ENCODE measurements around the gene CHCHD6.

The CHCHD6 gene

DNA sequence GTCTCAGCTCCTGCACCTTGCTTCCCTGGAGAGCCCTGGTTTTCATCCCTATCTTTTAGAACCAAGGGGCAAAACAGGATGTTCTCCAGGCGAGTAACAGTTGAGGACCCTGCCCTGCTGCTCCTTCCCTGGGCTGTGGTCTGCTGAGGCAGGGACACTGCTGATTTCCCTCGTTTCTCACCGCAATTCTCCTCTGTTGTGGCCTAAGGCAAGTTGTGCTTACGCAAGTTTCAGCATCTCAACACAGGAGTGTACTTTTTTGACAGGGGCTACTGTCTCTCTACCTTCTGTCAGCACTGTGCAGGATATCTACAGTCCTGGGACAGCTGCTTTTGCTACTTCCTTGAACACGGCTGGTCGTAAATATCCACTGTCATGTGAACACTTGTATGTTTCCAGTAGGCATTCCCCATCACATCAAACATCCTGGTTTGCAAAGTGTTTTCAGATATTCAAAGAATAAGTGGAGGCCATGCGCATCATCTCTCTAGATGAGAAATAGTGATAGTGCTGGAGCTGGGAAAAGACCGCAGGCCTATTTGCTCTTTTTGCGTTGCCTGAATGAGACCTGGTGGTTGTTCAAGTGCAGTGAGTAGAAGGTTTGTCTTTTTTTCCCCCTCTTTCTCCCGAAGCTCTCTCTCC lies 168.8 kb downstream of the CHCHD6 start:
- Histone ChIP-seq H3K4me3 (no peak overlapping the region), H3K27ac (no peak overlapping the region)

DNA sequence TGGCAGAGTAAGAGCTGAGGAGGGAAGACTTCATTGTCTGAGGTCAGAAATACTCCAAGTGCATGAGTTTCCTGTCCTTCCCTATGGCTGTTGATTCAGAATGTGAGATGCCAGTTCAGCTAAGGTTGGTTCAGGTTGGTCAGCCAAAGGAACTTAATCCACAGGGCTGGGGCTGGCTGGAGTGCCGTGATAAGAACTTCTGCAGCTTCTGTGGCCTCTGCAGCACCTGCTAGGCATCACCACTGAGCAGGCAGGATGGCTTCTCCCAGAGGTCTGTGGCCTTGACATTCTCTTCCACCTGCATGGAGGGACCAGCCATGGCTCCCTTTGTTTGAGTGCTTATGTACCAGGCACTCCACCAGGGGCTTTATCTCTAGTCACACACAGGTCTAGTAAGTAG lies 169.4 kb downstream of the CHCHD6 start:
- no peak overlapping the region for H3K4me3 ChIP-seq
- no peak overlapping the region for H3K27ac ChIP-seq

DNA sequence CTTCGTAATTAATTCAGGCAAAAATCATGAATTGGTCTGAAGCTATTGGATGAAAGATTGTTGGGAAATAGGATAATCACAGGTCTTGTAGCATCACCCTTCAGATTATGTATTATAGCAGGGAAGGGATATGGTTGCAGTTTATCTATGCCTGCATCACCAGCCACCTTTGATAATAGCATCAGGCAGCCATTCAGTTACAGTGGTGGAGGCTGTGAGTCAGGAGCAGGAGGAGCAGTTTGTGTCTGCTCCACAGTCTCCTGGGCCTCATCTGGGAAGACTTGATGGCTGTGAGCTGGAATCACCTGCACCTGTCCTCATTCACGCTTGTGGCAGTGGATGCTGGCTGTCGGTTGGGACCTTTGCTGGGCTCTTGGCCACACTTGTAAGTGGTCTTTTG lies 174.6 kb downstream of the CHCHD6 start:
- Histone ChIP-seq H3K27ac (no peak overlapping the region), H3K4me3 (no peak overlapping the region)

DNA sequence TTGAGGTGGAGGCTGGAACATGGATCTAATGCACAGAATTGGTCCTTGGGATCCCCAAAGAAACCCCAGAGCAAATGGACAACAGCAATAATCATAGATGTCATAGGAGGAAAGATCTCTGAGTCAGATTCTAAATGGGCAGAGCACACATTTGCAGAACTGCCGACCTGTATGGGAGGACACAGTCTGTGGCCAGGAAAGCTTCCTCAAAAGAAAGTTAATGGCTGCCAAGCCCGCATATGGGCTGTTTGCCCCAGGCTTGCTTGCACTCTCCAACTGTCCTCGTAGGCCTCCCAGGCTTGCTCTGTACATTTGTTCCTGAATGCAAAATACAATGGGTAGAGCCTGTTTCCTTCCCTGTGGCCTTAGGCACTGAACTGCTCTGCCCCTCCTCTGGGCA lies 176.9 kb downstream of the CHCHD6 start:
- Histone ChIP-seq H3K4me3 (no peak overlapping the region), H3K27ac (no peak overlapping the region)

DNA sequence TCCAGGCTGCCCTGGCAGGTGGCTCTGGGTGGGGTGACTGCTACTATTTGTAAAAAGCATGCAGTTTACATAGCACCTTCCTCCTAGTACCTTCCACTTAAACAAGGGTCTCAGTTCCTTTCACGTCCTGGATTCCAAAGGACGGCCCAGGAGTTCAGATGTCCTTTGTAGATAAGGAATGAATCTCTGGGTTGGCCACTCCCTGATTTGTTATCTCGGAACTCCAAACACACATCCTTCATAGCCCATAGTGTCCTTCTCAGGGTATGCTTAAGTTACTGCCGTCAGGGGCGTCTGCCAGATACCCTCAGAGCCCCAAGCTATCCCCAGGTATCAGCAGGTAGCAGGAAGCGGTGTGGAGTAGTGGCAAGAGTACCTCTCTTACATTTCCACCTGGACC lies 177.8 kb downstream of the CHCHD6 start:
- Histone ChIP-seq H3K4me3 (no peak overlapping the region), H3K27ac (no peak overlapping the region)

DNA sequence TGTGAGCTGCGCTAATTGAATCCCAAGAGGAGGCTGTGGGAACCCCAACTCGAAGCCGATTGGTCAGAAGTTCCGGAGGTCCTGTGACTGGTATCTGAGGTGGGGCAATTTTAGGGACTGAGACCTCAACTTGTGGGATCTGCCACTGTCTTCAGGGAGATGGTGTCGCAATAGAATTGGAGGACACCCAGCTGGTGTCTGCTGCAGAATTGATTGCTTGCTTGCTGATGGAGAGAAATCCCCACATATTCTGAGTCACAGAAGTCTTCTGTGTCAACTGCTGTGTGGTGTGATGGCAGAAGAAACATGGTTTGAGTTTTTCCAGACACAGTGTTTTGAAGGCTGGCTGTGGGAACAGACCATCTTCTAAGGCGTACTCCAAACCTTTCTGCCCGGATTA lies 179.2 kb downstream of the CHCHD6 start:
- Histone ChIP-seq H3K4me3 (no peak overlapping the region), H3K27ac (peak overlapping the region in 1 of 21 experiments; percentile 45)

DNA sequence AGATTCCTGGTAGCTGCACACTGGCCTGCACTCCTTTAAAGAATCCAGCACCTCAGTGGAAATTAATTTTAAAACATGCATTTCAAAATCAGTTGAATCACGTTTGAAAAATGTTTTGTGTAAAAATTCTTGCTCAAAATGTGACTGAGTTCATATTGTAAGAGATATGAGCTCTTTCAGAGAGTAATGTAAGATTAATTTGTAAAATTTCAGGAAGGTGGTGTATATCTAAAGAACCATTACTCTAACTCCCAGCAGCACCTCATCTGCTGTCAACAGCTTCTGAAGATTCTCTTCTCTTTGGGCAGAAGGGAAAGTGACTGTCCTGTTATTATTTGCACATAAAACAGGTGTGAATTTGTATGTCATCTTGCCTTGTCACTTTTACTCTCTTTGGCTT lies 181.4 kb downstream of the CHCHD6 start:
- Histone ChIP-seq H3K4me3 (no peak overlapping the region), H3K27ac (no peak overlapping the region)

DNA sequence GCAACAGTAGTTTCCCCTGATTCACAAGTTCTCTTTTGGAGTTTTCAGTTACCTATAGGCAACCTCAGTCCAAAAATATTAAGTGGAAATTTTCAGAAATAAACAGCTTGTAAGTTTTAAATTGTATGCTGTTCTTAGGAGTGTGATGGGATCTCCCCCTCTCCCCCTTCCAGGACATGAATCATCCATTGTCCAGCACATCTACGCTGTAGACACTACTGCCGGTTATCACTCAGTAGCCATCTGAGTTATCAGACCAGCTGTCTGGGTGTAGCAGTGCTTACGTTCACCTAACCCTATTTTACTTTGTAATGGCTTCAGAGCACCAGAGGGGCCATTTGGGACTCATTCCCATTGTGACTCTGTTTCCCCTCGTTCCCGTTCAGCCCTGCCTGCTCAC lies 182.2 kb downstream of the CHCHD6 start:
- Histone ChIP-seq H3K4me3 (no peak overlapping the region), H3K27ac (no peak overlapping the region)

DNA sequence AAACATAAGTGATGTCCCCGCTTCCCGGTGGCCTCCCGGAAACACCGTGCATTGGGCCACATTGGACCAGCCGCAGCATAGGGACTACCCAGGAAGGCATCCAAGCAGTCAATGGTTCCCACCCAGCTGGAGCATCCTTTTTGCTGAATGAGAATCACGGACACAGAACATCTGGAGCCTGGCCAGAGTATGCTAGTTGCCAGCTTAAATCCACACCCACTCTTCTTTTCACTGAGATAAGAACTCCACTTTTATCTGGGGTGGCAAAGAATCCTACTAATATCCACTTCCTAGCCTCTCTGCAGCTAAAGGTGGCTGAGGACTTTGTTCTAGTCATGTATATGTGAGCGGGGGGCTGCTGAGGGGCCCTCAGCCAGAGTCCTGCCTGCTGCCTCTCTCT lies 183.6 kb downstream of the CHCHD6 start:
- H3K27ac ChIP-seq: no peak overlapping the region
- H3K4me3 ChIP-seq: no peak overlapping the region

DNA sequence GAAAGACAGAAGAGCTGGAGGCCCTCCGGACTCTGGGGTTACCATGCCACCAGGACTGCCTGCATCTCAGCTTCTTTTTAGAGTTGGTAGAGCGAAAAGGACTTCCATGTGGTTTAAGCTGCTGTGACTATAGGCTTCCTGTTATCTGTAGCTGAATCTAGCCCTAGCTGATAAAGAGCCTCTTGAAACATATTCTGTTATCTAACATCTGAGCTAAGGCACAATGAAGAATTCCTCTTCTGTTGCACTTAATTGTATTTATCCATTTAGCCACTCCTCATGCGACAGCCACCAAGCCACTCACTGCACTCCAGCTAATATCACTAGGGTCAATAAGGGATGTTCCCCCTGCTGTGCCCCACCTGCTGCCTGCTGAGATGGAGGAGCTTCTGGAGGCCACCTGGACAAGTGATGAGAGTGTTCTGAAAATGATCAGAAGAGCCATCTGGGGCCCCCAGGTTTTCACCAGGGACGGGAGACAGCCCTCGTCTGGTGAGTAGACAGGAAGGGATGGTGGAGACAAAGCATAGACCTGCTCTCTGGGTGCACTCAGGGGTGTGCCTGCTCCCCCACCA lies 184.2 kb downstream of the CHCHD6 start:
- Histone ChIP-seq H3K27ac (no peak overlapping the region), H3K4me3 (no peak overlapping the region)

DNA sequence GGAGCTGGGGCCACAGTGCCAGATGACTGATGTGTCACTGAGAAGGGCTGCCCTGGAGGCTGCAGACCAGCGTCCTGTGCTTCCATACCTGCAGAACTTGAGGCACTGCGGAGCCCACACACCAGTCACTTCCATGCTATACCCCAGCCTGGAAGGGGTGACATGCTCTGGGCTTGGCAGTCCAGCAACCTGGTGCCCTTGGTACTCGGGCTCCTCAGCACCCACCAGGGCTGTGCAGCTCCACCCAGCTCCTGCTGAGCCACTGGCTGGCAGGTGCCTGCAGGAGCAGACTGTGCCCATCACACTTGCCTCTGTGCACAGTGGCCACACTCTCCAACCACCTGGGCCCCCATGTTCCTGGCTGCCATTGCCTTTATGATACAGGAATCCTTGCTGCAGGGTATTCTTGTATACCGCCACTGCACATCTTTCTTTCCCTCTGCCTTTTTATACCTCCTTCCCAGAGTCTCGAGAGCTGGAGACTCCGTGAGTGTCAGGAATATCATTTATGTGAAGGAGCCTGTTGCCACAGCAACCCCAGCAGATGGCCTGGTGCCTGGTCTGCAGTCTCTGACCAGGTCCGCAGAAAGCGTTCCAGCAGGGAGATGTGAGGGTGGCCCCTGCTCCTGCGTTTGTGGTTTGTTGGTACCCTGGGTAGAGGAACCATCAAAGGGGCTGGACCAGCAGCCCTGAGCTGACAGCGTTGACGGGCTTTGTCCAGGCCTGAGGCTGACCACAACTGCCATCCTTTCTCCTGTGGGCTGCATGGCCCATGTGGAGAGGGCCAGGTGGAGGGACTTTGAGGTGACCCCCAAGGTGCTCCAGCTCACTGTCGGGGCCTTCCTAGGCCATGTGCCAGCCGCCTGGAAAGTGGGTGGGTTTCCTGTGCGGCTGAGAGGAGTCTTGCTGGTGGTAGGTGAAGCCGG lies 185.5 kb downstream of the CHCHD6 start:
- Histone ChIP-seq H3K4me3 (no peak overlapping the region), H3K27ac (no peak overlapping the region)

DNA sequence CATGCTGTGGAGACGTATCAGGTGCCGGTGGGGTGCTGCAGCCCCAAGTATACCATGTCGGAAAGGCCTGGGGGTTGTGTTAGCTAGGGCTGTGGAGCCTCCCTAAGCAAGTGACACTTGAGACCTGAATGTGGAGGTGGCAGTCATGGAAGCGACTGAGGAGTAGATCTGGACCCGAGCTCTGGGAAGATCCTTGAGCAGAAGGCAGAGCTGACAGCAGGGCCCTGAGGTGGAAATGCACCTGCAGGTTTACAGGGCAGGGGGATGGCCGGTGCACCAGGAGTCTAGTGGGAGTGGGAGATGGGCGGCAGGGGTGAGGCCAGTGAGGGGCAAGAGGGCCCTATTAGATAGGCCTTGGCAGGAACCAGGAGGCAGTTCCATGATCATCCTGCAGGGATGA lies 187.1 kb downstream of the CHCHD6 start:
- Histone ChIP-seq H3K4me3 (no peak overlapping the region), H3K27ac (no peak overlapping the region)

DNA sequence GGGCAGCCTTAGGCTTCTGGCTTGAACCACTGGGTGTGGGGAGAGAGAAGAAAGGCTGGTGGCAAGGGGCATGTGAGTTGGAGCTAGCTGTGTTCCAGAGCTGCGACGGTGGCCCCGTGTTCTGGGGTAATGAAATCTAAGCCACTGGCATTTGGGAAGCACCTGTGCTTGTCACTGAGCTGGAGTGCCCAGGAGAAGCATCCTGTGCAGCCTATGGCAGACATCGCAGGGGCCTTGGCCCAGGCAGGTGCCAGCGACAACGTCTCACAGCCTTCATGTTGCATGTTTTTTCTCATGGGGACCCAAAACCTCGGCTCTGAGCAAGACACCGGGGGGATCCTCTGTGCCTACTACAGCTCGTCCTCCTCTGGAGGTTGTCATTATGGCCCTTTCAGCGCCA lies 187.8 kb downstream of the CHCHD6 start:
- Histone ChIP-seq H3K27ac (no peak overlapping the region), H3K4me3 (no peak overlapping the region)

DNA sequence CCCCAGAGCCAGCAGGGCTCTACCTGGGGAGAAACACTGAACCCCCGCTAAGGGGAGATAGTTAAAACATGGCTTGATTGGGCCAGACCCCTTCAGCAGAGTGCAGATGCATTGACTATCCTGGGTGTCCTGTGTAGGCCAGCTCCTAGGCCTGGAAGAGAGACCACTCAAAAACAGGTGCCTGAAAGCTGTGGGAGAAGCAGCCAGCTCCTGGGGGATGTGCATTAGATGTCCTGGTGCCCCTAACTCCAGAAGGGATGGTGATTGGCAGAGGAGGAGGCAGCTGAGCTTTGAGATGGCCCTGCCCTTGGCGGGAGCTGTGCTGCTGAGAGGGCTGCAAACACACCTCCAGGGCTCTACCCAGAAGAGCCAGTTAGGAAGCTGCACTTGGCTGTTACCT lies 189.6 kb downstream of the CHCHD6 start:
- Histone ChIP-seq H3K27ac (no peak overlapping the region), H3K4me3 (no peak overlapping the region)

DNA sequence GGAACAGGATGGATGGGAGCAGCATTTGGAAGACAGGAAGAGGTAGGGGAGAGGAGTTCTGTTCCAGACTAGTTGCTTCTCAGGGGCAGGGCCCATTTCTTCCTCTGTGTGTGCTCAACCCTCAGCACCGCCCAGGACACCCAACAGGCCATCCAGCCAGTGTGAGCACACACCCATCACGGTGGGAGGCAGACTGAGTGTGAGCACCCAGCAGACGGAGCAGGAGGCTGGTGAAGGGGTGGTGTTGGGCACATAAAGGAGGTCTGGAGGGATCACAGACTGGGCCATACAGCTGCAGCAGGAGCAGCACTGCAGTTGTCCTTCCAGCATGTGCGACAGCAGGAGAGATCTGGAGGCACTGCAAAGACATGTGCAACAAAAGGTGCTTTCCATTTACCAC lies 190.4 kb downstream of the CHCHD6 start:
- no peak overlapping the region for H3K27ac ChIP-seq

DNA sequence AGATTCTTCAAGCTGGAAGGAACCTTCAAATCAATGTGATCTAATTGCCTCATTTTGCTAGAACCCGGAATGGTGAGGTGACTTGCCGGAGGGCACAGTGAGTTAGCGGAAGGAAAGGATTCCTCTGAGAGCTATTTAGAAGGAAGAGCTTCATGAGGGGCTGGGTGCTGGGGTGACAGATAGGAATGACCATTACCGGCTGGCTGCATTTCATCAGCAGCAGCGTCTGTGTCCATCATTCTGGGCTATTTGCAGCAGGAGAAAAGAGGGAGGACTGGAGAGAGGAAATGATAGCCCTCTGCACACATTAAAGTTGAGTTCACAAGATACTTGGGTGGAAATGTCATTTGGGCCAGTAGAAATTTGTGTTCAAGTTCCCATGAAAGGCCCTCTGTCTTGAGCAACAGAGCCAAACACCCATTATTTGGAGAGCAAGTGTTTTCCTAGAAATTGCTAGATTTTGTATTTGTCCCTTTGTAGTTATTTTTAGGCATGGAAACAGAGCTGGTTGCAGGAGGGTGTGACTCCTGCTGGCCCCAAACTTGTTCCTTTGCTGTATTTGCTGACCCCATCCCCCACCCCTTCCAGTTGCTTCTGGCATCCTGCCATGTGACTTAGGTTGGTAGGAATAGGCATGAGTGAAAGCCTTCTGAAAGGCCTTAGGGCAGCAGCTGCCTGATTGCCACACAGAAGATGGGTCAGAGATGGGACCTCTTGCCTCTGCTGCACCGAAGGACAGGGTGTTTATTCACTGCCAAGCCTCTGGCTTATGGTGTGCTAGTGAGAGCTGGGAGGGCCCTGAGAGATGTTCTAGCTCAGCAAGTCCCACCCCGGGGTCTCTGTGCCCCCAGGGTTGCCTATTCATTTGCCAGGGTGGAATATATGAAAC lies 191.4 kb downstream of the CHCHD6 start:
- H3K27ac ChIP-seq: no peak overlapping the region
- H3K4me3 ChIP-seq: no peak overlapping the region

More for the DNA sequence above, 190.4 kb downstream of the CHCHD6 start:
- no peak overlapping the region for H3K4me3 ChIP-seq

DNA sequence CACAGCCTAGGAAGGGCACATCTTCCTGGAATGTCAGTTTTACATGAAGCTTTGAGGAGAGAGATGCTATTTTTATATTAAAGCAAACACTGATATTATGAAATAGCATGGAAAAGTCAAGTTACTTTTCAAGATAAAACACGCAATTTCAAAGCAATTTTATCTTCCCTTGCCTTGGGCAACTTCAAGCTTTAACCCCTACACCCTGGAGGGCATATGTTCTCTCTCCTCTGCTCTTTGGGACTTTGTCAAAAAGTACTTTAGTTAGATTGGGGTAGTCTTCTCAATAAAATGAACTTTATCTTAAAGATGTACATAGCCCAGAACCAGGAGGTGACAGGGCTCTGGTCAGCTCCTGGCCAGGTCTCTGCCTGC lies 192.0 kb downstream of the CHCHD6 start:
- no peak overlapping the region for H3K27ac ChIP-seq
- H3K4me3 ChIP-seq: no peak overlapping the region

DNA sequence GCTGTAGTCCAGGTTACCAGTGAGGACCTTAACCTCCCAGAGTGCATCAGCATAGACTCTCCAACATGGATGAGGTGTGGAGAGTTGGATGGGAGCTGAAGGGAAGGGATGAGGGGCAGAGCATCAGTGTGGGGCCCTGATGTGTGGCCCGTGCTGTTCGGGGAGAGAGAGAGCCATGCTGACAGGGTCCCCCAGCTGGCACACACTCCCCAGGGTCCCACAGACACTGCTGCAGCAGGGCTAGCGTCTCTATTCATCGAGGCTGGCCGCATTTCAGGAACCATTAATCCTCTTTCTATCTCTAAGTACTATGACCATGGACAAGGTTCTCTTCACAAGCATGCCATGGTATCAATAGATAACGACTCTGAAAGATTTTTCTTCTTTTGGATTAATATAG lies 192.9 kb downstream of the CHCHD6 start:
- H3K4me3 ChIP-seq: no peak overlapping the region
- no peak overlapping the region for H3K27ac ChIP-seq

DNA sequence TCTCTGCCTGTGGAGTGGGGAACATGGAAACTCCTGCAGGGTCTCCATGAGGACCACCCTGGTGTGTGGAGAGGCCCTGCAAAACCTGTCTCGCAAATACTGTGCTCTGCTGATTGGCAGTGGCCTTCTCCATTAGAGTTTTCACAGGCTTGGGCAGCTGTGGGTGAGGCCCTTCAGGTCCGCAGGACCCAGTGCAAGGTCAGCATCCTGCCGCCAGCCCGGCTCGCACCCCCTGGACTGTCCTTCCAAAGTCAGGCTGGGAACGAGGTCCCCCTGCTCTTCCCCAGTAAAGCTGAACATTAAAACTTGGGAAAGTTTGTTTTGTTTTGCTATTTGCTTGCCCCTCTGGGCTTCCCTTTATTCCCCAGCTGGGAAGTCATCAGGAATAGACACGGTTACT lies 193.9 kb downstream of the CHCHD6 start:
- Histone ChIP-seq H3K4me3 (no peak overlapping the region), H3K27ac (no peak overlapping the region)

DNA sequence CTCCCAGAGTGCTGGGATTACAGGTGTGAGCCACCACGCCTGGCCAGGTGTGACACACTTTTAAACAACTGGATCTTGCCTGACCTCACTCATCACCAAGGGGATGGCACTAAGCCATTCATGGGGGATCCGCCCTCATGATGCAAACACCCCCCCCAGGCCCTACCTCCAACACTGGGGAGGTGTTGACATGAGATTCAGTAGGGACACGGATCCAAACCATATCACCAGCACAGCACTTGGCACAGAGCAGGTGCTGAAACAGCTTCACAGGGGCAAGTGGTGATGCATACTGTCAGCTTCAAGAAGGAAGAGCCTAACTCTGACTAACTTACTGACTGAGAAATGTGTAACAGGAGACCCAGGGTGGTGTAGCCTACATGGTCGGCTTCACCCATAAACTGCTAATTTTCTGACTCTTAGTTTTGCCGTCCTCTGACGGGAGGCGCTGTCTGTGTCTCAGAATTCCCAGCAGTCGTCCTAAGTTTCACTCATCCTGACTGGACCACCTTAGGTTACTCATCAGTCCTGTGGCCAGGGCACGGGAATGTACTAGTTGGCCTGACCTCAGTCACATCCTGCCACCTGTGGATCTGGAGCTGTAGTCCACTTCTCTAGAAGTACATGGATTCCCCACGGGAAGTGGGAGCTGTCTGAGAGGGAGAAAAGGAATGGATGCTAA lies 197.0 kb downstream of the CHCHD6 start:
- no peak overlapping the region for H3K4me3 ChIP-seq
- no peak overlapping the region for H3K27ac ChIP-seq
